Measurements from ENCODE around the gene IL18.
A peak's percentile ranks its signal among the peaks of the same experiment; 100 is the strongest.
"Not testable (repeated sequence)": the region's sequence is repeated elsewhere in the genome, so short reads cannot be mapped to it uniquely, and the experiment has no call there.

The IL18 gene

DNA sequence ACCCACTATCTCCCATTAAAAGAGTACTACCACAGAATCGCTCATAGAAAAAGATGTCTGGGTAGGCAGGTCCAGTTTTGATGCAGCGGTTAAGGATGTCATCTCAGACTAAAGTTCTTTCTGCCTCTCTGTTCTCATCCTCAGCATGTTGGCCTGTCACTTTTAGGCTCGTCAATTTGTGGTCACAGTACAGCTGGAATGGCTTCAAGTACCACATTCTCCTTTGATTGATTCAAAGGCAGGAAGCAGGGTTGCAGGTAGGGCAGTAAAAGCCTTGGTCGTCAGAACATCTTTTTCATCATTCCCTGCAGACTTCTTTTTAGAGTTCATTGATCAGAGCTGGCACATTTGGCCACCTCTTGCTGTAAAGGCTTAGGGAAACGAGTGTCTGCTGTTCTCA is 48.5 kb downstream of the IL18 start:
- no peak for DNase-seq

DNA sequence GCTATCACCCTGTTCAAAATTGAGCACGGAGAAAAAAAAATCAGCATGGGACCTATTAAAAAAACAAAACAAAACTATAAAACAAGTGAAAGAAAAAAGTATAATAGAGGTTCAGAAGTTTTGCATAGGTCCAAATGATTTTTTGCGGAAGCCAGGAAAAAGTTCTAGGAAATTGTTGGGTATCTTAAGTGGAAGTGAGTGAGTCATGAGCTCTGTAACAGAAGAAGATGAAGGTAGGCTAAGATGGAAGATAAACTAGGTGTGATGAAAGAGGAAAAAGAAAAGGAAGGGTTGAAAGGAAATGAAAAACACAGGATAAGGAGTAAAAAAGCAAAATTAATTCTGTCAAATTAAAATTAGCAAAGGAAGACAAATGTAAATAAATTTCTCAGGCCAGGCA is 49.4 kb downstream of the IL18 start:
- DNase-seq, result no peak

DNA sequence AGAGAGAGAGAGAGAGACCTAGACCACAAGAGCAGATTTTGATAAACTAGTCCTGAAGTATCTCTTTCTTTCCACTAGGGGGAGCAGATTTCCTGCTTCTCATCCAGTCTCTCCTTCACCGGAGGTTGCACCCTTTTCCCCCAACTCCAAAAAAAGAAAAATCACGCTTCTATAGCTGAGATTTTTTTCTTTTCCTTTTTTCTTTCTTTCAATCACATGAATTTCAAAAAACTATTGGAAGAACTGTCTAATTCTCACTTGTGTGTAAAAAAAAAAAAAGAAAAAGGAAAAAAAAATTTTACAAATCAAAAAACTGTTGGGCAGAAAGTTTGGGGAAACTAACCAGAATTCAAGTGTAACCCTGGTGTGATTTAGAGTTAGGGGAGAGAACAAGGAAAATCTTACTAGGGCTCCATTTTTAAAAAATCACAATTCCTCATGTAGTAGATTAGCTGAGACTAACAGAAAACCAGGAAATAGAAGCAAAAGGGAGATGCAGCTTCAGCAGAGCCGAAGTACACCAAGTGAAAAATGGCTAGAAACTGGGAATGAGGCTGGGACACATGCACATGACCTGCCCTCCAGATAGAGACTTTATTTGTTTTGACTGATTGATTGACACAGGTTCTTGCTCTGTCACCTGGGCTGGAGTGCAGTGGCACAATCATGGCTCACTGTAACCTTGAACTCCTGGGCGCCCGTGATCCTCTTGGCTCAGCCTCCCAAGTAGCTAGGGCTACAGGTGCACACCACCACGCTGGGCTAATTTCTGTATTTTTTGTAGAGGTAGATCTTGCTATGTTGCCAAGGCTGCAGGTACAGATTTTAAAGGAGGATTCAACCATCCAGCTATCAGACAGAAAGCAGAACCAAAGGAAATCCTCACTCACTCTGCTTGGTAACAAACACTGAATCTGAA is 50.1 kb downstream of the IL18 start:
- DNase-seq, result peak; percentile 80

DNA sequence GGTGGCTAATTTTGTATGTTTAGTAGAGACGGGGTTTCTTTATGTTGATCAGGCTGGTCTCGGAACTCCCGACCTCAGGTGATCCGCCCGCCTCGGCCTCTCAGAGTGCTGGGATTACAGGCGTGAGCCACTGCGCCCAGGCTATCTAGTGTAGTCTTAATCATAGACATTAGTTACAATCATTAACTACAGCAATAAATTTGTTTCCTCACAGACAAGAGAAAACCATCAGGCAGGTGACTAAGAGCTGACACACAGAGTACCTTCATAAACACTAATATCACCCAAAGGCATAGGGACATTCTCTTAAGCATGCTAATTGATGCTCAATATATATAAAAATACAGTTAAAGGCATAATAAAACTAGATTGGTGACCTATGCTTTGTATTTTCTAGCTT is 57.8 kb downstream of the IL18 start:
- DNase-seq, result no peak

DNA sequence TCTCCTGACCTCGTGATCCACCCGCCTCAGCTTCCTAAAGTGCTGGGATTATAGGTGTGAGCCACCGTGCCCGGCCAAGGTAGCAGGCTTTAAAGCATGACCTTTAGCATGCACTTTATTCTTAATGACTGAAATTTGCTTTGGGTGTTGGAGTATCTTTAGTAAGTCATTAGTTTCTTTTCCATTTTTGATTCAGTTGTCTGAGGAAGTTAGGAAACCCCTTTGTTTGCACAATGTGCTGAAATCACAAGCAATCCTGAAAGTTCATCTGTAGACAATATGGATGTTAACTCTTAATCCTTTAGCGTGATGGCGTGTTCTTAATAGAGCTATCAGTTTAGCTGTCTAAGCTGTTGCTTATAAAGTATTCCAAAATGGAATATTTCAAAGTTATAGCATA is 60.4 kb downstream of the IL18 start:
- no peak for DNase-seq

DNA sequence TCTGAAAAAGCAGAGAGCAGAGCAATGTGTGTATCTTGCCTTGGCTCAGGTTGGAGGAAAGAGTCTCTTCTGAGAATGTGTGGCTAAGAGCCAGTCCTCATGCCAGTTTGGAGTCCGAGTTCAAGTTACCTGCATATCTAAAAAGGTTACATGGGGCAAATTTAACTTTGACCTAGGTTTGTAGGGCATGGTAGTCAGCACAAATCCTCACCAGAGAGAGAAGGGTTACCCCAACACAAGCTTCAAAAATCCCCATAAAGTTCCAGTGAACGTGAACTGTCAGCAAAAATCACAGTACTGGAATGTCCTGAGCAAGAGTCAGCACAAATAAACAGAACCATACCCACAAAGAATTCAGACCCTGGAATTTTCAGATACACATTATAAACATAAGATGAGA is 63.4 kb downstream of the IL18 start:
- DNase-seq, result no peak

DNA sequence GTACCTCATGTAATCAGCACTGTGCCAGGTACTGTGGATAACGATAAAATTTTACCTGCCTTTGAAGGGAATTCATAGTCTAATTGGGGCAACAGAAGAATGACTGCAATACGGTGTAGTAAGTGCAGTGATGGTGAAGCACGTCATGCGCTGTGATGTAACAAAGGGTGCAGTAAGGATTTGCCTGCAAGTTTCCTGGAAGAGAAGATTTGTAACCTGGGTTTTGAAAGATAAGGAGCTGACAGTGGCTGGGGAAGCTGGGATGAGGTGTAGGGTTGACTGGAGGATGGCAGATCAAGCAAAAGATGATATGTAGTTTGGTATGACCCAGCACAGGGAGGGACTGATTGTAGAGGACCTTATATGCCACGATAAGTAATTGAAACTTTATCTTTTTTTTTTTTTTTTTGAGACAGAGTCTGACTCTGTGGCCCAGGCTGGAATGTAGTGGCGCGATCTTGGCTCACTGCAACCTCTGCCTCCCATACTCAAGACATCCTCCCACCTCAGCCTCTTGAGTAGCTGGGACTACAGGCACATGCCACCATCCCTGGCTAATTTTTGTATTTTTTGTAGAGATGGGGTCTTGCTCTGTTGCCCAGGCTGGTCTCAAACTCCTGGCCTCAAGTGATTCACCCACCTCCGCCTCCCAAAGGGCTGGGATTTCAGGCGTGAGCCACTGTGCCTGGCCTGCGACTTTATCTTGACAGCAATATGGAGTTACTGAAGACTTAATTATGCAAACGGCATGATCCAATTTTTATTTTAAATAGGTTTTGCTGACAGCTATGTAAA is 66.0 kb downstream of the IL18 start:
- DNase-seq, result no peak

DNA sequence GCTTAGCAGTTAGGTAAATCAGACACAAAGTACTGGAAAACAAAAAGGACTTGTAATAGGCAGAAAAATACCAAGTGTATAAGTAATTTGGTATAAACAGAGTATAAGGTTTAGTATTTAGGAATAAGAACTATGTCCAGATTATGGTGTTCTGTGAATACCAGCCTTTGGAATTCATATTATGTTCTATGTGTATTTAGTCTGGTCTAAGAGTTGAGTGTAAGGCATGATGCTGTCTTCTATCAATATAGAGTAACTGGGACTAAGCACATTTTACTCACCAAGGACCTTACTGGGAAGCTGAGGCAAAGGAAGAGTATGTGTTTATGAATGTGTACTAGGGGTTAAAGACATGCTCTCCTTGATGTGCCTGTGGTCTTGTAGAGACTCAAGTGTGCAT is 67.7 kb downstream of the IL18 start:
- DNase-seq, result no peak

DNA sequence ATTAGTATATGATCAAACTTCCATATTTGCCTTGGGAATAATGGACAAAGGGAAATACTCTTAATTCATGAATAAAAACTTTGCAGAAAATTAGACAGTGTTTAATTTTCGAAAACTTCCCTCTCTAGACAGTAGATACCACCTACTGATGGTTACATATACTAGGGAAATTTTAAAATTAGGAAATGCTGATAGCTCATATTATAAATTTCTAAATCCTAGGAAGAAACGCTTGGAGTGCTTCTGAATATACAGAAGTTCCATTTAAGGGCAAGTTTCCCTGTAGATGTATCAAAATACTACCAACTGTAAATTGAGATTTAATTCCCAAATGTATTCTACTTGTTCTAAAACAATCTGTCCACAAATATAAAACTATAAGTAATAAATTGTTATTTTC is 68.6 kb downstream of the IL18 start:
- DNase-seq, result not testable (repeated sequence)

All from OCI-M1 (cell line).